ENCODE results near the gene GPHA2. TPM values are rescaled to one million over a fixed set of nuclear protein-coding genes. Genes with fewer than 3 reads are reported as not detected.

The GPHA2 gene
- total and polyA plus RNA-seq, 10 of the 15 experiments (the other 5 are each of a cell fraction or from before 2014, with no cell fraction given): not detected

GRCh38 chr11:64900263-64900678 is 35.4 kb downstream of the GPHA2 start (continued):
- TF ChIP-seq ZBTB11 (CRISPR knock-in tag; IDR thresholded peaks at IDR 0.05) (no peak), CBX5 (IDR thresholded peaks at IDR 0.05; ENCODE audit: low read depth) (no peak), ZNF274 (IDR thresholded peaks at IDR 0.05; ENCODE audit: insufficient read depth, insufficient read length) (no peak), TARDBP (IDR thresholded peaks at IDR 0.05; ENCODE audit: borderline replicate concordance) (no peak), RAD21 (IDR thresholded peaks at IDR 0.05; ENCODE audit: insufficient read depth, low read depth, low read length) (no peak), EGR1 (IDR thresholded peaks at IDR 0.05; ENCODE audit: borderline replicate concordance in 1 of 2, low read depth in 2 of 2, low read length in 2 of 2) (no peak), HCFC1 (IDR thresholded peaks at IDR 0.05; ENCODE audit: low read length) (no peak), RAD51 (IDR thresholded peaks at IDR 0.05) (peak; percentile 94), NRF1 (conservative IDR thresholded peaks at IDR 0.05; ENCODE audit: low read depth, low read length) (no peak), NFXL1 (IDR thresholded peaks at IDR 0.05; ENCODE audit: borderline replicate concordance) (no peak), MEF2A (IDR thresholded peaks at IDR 0.05; ENCODE audit: insufficient read depth, low read depth, low read length) (no peak), IRF3 (IDR thresholded peaks at IDR 0.05) (no peak), NFYB (IDR thresholded peaks at IDR 0.05; ENCODE audit: insufficient read depth, low read depth, low read length) (no peak), CBFB (IDR thresholded peaks at IDR 0.05; ENCODE audit: low read depth) (no peak), CUX1 (IDR thresholded peaks at IDR 0.05; ENCODE audit: insufficient replicate concordance, low read depth, low read length) (no peak), TBL1XR1 (IDR thresholded peaks at IDR 0.05; ENCODE audit: low read depth, low read length) (no peak), ZNF384 (IDR thresholded peaks at IDR 0.05; ENCODE audit: borderline replicate concordance, low read depth, low read length) (no peak), HSF1 (IDR thresholded peaks at IDR 0.05; ENCODE audit: low read depth, low read length) (no peak), ZNF207 (IDR thresholded peaks at IDR 0.05; ENCODE audit: borderline replicate concordance) (no peak), KLF5 (IDR thresholded peaks at IDR 0.05; ENCODE audit: partially characterized antibody) (no peak)

Measured in GM12878 (cell line).